Ovary (tissue), 9 donors: ENCODE results near the gene HGS. TPM values are rescaled to one million over a fixed set of nuclear protein-coding genes. Genes with fewer than 3 reads are reported as not detected.

Source experiments
- DNase-seq, 5 donors: peaks; one replicate each; pipeline ENCODE4 v3.0.0-alpha.2; 2019 to 2020
- H3K27ac ChIP-seq, 2 donors: fragments of 200-600 bp; one replicate each; pipeline versions ENCODE4 v1.5.1 to v1.8.0; 2019 to 2022
- H3K27me3 ChIP-seq: fragments of 200-600 bp; one replicate; pipeline ENCODE4 v1.8.0; 2022
- H3K36me3 ChIP-seq: fragments of 200-600 bp; sonication (generic); one replicate; pipeline ENCODE4 v1.5.1; 2019
- H3K4me1 ChIP-seq: one replicate; pipeline ENCODE4 v1.8.1; 2013; ENCODE audit warnings: mild to moderate bottlenecking, moderate library complexity; ENCODE audit not compliant: insufficient read depth
- H3K4me3 ChIP-seq: fragments of 200-600 bp; sonication (generic); one replicate; pipeline ENCODE4 v1.5.1; 2017
- H3K9me3 ChIP-seq, 2 donors: fragments of 200-600 bp in 1 of 2; sonication (generic) in 1 of 2; one replicate each; pipeline versions ENCODE4 v1.5.1 to v1.8.1; 2013 to 2019; ENCODE audit warnings: mild to moderate bottlenecking in 1 of 2, moderate library complexity in 1 of 2
- EP300 ChIP-seq: sonication (generic); formaldehyde crosslinking; IDR thresholded peaks from one replicate; pipeline ENCODE4 v1.6.1; 2017; ENCODE audit warnings: antibody characterized with exemption
- POLR2A ChIP-seq: fragments of 450-650 bp; IDR thresholded peaks from one replicate; pipeline ENCODE4 v1.6.1; 2017; ENCODE audit warnings: antibody characterized with exemption, mild to moderate bottlenecking, moderate library complexity
- WGBS, 3 donors: extraction: QIAGEN DNeasy Blood & Tissue Kit in 1 of 3; methylation state at CpG; one replicate each; pipeline versions ENCODE4 v1.1.5 to v1.1.7; 2013 to 2017; 5-methylcytosine and 5-hydroxymethylcytosine counted together
- intact Hi-C, 4 donors: fragments of 100-400 bp; cut with DNase I; formaldehyde crosslinking; loops; one replicate each; pipeline versions ENCODE4 v1.11.0 to v1.15.1; 2022 to 2023
- polyA plus RNA-seq, 2 donors: library from polyadenylated mRNA; stranded (reverse); fragments of 200-250 nt in 1 of 2; fragments of 350-450 nt in 1 of 2; fragmentation: Illumina TruSeq in 1 of 2; extraction: RNeasy Lipid Tissue Mini Kit (QIAGEN cat#74804) in 1 of 2; gene quantifications; one replicate each; pipeline ENCODE4 v1.2.3, GENCODE V29; 2013 to 2014
- total RNA-seq, 7 donors: library from RNA; depleted of rRNA in 2 of 7; stranded (reverse); fragments of >200 nt in 2 of 7; fragmentation: NEBNext Ultra II Directional in 3 of 7; extraction: Animal tissue kit (Norgen Biotek cat#: 25700) in 3 of 7; gene quantifications; one replicate each; pipeline versions ENCODE4 v1.1.0 to v1.2.4, GENCODE V29; 2016 to 2023
- TF ChIP-seq, protein P1 (sequence below), 3 donors: fragments of 450-650 bp in 2 of 3; fragments of 200-600 bp in 1 of 3; IDR thresholded peaks; one replicate each; pipeline versions ENCODE4 v1.5.1 to v1.8.0; 2016 to 2022; ENCODE audit warnings: antibody characterized with exemption in 3 of 3, mild to moderate bottlenecking in 1 of 3
- donor health status: DM: no; HTN: no; CAD: no; lungs with moderate emphysema.
- donor health status: DM: no; HTN: no; CAD: no.
- donor health status: Bipolar disorder and iron deficiency.
- donor health status: DM: yes; HTN: yes; CAD: no.
- donor health status: DM: no; HTN: no; CAD: no.
- donor health status: DM: yes; HTN: yes; CAD: no.

Gene HGS
- total and polyA plus RNA-seq, 9 donors = 39.1 to 91.5 (median 73.4) TPM

DNA sequence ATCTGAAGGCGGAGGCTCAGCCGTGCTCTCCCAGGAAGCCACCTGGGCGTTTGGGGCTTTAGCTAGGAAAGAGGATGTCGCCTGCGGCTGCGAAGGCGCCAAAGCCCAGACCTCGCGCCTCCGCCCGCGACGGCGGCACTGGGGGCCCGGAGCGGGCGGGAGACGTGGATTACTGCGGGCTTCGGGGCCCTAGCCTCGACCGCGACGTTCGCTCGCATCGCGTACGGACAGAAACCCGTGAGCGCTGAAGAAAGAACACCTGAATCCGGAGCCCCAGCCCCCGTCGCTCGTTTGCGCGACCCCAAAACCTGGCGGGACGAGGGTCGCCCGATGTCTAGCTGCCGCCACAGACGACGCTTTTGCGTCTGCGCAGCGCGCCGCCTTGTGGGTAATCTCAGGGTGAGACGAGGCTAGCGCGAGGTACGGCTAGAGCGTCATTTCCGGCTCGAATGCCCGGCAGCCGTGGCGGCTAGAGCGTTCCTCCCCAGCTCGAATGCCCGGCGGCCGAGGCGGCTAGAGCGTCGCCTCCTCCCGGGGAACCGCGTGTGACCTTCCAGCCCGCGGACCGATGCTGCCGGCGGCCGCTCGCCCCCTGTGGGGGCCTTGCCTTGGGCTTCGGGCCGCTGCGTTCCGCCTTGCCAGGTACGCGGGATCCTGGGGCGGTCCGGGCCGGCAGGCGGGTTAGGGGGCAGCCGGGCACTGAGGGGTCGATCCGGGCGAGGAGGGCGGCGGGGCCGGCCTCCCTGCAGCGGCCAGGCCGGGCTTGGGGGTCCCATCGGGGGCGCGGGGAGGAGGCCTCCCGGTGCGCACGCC, 19.3 kb downstream of the HGS start, which contains the start of gene MRPL12:
MRPL12 (plus strand) TSS at position 434 of the 813 bp plus-strand sequence; CDS start at position 569, 135 bp downstream.
- Histone ChIP-seq H3K4me3 (peak within 1 kb of the TSS; percentile 77), H3K27ac (peak within 1 kb of the TSS; percentile 79 to 90), H3K4me1 (peaks cover 6% of the 10 kb centered on the region), H3K36me3 (no peaks in the 10 kb centered on the region), H3K9me3 (no peaks in the 10 kb centered on the region), H3K27me3 (no peaks in the 10 kb centered on the region)
- TF ChIP-seq, protein P1, sequence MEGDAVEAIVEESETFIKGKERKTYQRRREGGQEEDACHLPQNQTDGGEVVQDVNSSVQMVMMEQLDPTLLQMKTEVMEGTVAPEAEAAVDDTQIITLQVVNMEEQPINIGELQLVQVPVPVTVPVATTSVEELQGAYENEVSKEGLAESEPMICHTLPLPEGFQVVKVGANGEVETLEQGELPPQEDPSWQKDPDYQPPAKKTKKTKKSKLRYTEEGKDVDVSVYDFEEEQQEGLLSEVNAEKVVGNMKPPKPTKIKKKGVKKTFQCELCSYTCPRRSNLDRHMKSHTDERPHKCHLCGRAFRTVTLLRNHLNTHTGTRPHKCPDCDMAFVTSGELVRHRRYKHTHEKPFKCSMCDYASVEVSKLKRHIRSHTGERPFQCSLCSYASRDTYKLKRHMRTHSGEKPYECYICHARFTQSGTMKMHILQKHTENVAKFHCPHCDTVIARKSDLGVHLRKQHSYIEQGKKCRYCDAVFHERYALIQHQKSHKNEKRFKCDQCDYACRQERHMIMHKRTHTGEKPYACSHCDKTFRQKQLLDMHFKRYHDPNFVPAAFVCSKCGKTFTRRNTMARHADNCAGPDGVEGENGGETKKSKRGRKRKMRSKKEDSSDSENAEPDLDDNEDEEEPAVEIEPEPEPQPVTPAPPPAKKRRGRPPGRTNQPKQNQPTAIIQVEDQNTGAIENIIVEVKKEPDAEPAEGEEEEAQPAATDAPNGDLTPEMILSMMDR (IDR thresholded peaks at IDR 0.05) = peak; percentile 28 to 66 (median 43)
- TF ChIP-seq EP300 = no peak
- peak; percentile 88 for TF ChIP-seq POLR2A
- peak; percentile 90 to 95 (median 92) for DNase-seq
- 0% methylated on average over 66 to 102 of the region's 102 CpGs for WGBS, 3 donors
- intact Hi-C loops = no loop called here

DNA sequence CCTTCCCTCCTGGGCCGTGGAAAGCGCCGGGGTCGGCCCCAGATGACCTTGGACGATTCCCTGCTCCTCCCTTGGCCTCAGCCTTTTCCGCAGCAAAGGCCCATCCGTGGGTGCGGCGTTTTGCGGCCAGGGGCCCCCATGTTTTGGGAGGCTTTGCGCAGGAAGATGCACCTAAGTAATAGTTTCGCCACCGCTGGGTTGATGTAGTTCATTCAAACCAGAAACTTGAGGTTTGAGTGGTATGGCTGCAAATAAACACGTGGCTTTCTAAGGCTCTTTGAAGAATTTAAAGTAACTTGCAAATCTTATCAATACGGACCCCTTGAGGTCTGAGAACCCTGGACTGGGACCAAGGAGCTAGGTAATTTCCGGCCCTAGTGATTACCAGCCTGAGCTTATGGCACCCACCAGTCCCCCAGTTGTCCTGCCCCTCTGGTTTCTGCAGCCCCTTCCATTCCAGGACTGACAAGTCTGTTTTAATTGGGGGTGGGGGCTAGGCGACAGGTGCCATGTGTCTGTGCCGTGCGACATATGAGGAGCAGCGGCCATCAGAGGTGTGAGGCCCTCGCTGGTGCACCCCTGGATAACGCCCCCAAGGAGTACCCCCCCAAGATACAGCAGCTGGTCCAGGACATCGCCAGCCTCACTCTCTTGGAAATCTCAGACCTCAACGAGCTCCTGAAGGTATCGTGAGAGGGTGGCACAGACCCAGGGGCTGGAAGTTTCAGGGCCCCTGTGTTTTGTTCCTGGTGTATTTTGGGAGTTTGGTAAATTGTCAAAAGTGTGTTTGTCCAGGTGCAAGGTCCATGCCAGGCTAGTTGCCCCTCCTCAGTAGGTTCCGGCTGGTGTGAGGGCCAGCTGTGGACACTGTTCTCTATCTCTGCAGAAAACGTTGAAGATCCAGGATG, 20.2 kb downstream of the HGS start:
- 21 to 25% (median 24%) methylated on average over 27 of the region's 27 CpGs for WGBS, 3 donors
- intact Hi-C loops = no loop called here
- TF ChIP-seq, protein P1 (IDR thresholded peaks at IDR 0.05) = no peak
- TF ChIP-seq POLR2A = no peak
- no peak for TF ChIP-seq EP300

DNA sequence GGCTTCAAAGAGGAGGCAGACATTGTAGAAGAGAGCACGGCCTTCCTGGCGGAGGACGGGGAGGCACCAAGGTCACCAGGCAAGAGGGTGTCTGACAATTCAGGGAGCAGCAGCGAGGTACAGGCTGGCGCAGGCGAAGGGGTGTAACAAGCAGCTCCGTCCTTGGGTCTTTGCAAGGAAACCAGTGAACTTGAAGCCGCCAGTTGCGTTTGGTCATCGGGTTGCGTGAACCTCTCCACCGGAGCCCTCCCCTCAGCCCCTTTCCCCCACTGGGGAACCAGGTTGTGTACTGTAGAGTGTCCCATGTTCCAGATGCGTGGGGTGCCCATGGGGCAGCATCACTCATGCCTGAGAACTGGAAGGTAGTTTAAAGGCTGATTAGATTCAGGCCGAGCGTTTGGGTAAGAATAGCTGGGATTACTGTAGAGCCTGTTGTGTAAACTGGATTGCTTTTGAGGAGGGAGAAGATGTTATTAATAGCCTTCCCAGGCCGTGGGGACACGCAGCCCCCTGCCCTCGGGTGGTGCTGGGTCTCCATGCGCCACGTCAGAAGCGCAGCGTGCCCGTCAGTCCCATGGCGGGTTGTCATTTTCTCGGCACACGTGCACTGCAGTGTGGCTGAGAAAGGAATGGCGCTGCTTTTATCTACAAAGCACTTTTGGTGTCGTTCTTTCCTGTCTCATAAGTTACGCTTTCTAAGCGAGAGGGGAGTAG, 21.9 kb downstream of the HGS start:
- H3K4me1 ChIP-seq = peaks cover 7% of the 10 kb centered on the region
- intact Hi-C loops = no loop called here
- DNase-seq = peak in 2 of 5 donors; percentile 24 to 27
- H3K27me3 ChIP-seq = no peaks in the 10 kb centered on the region
- H3K27ac ChIP-seq = no peak overlapping the region
- H3K4me3 ChIP-seq = no peak overlapping the region
- H3K36me3 ChIP-seq = no peaks in the 10 kb centered on the region
- WGBS, 3 donors = 89 to 91% (median 91%) methylated on average over 30 of the region's 30 CpGs
- H3K9me3 ChIP-seq = no peaks in the 10 kb centered on the region
- no peak for TF ChIP-seq POLR2A
- TF ChIP-seq, protein P1 (IDR thresholded peaks at IDR 0.05) = no peak
- no peak for TF ChIP-seq EP300

More for the DNA sequence above, 20.2 kb downstream of the HGS start:
- H3K4me1 ChIP-seq = peaks cover 6% of the 10 kb centered on the region
- peak overlapping the region; percentile 77 for H3K4me3 ChIP-seq
- no peaks in the 10 kb centered on the region for H3K9me3 ChIP-seq
- no peaks in the 10 kb centered on the region for H3K27me3 ChIP-seq
- peak overlapping the region; percentile 79 to 90 for H3K27ac ChIP-seq
- DNase-seq = no peak
- H3K36me3 ChIP-seq = no peaks in the 10 kb centered on the region

DNA sequence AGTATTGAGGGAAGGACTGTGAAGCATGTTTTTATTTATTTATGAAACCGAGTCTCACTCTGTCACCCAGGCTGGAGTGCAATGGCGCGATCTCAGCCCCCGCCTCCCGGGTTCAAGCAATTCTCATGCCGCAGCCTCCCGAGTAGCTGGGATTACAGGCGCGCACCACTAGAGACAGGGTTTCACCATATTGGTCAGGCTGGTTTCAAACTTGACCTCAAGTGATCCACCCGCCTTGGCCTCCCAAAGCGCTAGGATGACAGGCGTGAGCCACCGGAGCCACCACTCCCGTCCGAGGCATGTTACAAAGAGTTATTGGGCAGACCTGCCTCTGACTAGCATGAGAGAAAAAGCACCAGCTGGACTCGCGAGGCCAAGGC, 22.4 kb downstream of the HGS start:
- 89 to 95% (median 91%) methylated on average over 17 of the region's 17 CpGs for WGBS, 3 donors
- Histone ChIP-seq H3K27ac (no peak overlapping the region), H3K4me1 (peaks cover 7% of the 10 kb centered on the region), H3K36me3 (no peaks in the 10 kb centered on the region), H3K4me3 (no peak overlapping the region), H3K9me3 (no peaks in the 10 kb centered on the region), H3K27me3 (no peaks in the 10 kb centered on the region)
- no peak for TF ChIP-seq POLR2A
- TF ChIP-seq, protein P1 (IDR thresholded peaks at IDR 0.05) = no peak
- no peak for TF ChIP-seq EP300
- DNase-seq = peak in 2 of 5 donors; percentile 13 to 16
- intact Hi-C loops = no loop called here
